ENCODE measurements around the gene FAM219A. TPM values are rescaled to one million over a fixed set of nuclear protein-coding genes. Genes with fewer than 3 reads are reported as not detected.

Gene FAM219A
- total and polyA plus RNA-seq, 2 experiments from 2014 or later: 9.5 to 15.0 TPM

- Histone ChIP-seq H3K27ac (no peak overlapping the region), H3K9me3 (ENCODE audit: low read depth) (no peaks in the 10 kb centered on the region), H3K27me3 (peaks cover 11% of the 10 kb centered on the region), H4K20me1 (ENCODE audit: insufficient read depth, poor library complexity, severe bottlenecking) (no peaks in the 10 kb centered on the region), H3K79me2 (no peaks in the 10 kb centered on the region), H3K36me3 (replicated peaks; ENCODE audit: insufficient read depth, low read depth) (no peaks in the 10 kb centered on the region), H3K4me3 (no peak overlapping the region), H3K9me2 (replicated peaks; ENCODE audit: insufficient read depth) (no peaks in the 10 kb centered on the region), H3K4me2 (no peak overlapping the region), H3K4me1 (ENCODE audit: insufficient read depth) (peaks cover 13% of the 10 kb centered on the region), H2AFZ (no peak overlapping the region)
- 72% methylated on average over 7 of the region's 7 CpGs for WGBS (ENCODE audit: low lambda C conversion rate, missing lambda C conversion rate)
- TF ChIP-seq EZH2phosphoT487 (IDR thresholded peaks at IDR 0.05; ENCODE audit: low read depth, severe bottlenecking, unreplicated experiment) (no peak), EZH2 (IDR thresholded peaks at IDR 0.05; ENCODE audit: borderline replicate concordance) (no peak), CTCF (IDR thresholded peaks at IDR 0.05; ENCODE audit: poor library complexity) (no peak)
- no peak for DNase-seq (ENCODE audit: low spot score)
These were observed 73.8 kb downstream of the FAM219A start for GRCh38 chr9:34384368-34385165.

- Histone ChIP-seq H3K9me3 (ENCODE audit: low read depth) (no peaks in the 10 kb centered on the region), H3K27me3 (peaks cover 11% of the 10 kb centered on the region), H3K79me2 (no peaks in the 10 kb centered on the region), H4K20me1 (ENCODE audit: insufficient read depth, poor library complexity, severe bottlenecking) (no peaks in the 10 kb centered on the region), H2AFZ (no peak overlapping the region), H3K4me1 (ENCODE audit: insufficient read depth) (peaks cover 13% of the 10 kb centered on the region), H3K27ac (no peak overlapping the region), H3K4me2 (no peak overlapping the region), H3K36me3 (replicated peaks; ENCODE audit: insufficient read depth, low read depth) (no peaks in the 10 kb centered on the region), H3K9me2 (replicated peaks; ENCODE audit: insufficient read depth) (no peaks in the 10 kb centered on the region), H3K4me3 (no peak overlapping the region)
- WGBS (ENCODE audit: low lambda C conversion rate, missing lambda C conversion rate): 84% methylated on average over 4 of the region's 4 CpGs
- TF ChIP-seq EZH2phosphoT487 (IDR thresholded peaks at IDR 0.05; ENCODE audit: low read depth, severe bottlenecking, unreplicated experiment): no peak
- TF ChIP-seq CTCF (IDR thresholded peaks at IDR 0.05; ENCODE audit: poor library complexity): no peak
- TF ChIP-seq EZH2 (IDR thresholded peaks at IDR 0.05; ENCODE audit: borderline replicate concordance): no peak
- no peak for DNase-seq (ENCODE audit: low spot score)
These were observed 74.5 kb downstream of the FAM219A start for GRCh38 chr9:34383904-34384303.

GRCh38 chr9:34382879-34383278, 75.5 kb downstream of the FAM219A start:
- Histone ChIP-seq H3K4me2 (no peak overlapping the region), H3K27me3 (peaks cover 11% of the 10 kb centered on the region), H3K9me2 (replicated peaks; ENCODE audit: insufficient read depth) (no peaks in the 10 kb centered on the region), H3K4me3 (no peak overlapping the region), H3K36me3 (replicated peaks; ENCODE audit: insufficient read depth, low read depth) (no peaks in the 10 kb centered on the region), H3K4me1 (ENCODE audit: insufficient read depth) (peaks cover 13% of the 10 kb centered on the region), H3K79me2 (no peaks in the 10 kb centered on the region), H4K20me1 (ENCODE audit: insufficient read depth, poor library complexity, severe bottlenecking) (no peaks in the 10 kb centered on the region), H2AFZ (no peak overlapping the region), H3K27ac (no peak overlapping the region), H3K9me3 (ENCODE audit: low read depth) (no peaks in the 10 kb centered on the region)
- TF ChIP-seq EZH2phosphoT487 (IDR thresholded peaks at IDR 0.05; ENCODE audit: low read depth, severe bottlenecking, unreplicated experiment) (no peak), EZH2 (IDR thresholded peaks at IDR 0.05; ENCODE audit: borderline replicate concordance) (no peak), CTCF (IDR thresholded peaks at IDR 0.05; ENCODE audit: poor library complexity) (no peak)
- DNase-seq (ENCODE audit: low spot score): no peak
- WGBS (ENCODE audit: low lambda C conversion rate, missing lambda C conversion rate): 88% methylated on average over 3 of the region's 3 CpGs

All from hepatocyte (in vitro differentiated cells).